HL-60/S4 treated with phorbol 12-myristate 13-acetate at 8.2 ng/mL for 4 days and 3 days (cell line): ENCODE data around the gene PTPN18.

Experiments
- in situ Hi-C: fragments of 300-500 bp; cut with MboI; formaldehyde crosslinking; loops from 2 replicates; pipeline ENCODE4 v1.15.0; 2022; ENCODE audit warnings: low sequenced_read_pairs

Gene PTPN18

GRCh38 chr2:130359466-130359865 lies 3.6 kb downstream of the PTPN18 start:
- in situ Hi-C loops: no loop called here

GRCh38 chr2:130363479-130363878 lies 7.6 kb downstream of the PTPN18 start:
- in situ Hi-C loops: no loop called here

GRCh38 chr2:130365075-130365474 lies 9.2 kb downstream of the PTPN18 start:
- in situ Hi-C loops: no loop called here

DNA sequence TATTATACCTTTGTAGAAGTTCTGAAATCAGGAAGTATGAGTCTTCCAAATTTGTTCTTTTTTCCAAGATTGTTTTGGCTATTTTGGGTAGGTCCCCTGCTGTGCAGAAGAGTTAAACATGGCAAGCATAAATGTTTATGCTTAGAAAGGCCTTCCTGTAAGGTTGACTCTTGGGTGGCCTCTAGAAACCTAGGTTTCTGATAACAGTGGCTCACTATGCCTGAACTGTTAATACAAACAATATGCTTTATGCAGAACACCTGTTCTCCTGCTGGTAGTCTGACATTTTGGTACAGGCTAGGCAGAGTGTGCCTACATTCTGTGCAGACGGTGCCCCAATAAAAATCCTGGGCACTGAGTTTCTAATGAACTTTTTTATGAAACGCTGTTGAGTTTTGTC lies 10.1 kb downstream of the PTPN18 start:
- in situ Hi-C loops: no loop called here

- in situ Hi-C loops: no loop called here
Observed at GRCh38 chr2:130366720-130367119, 10.9 kb downstream of the PTPN18 start.

DNA sequence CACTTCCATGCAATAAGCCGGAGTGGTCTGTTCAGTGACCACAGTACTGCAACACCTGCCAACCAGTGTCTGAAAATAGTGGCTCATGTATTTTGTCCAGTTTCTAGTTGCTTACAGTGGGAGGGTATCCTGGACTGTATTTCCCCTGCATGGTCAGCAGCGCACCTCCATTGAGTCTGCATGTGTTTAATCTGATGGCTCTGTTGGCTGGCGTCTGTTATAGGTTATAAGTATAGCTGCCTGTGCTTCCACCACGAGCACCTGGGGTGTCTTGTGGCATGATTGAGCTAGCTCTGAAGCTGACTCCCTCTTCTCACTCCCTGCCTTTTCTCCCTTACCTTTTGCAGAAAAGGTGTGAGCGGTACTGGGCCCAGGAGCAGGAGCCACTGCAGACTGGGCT lies 12.9 kb downstream of the PTPN18 start:
- in situ Hi-C loops: no loop called here

DNA sequence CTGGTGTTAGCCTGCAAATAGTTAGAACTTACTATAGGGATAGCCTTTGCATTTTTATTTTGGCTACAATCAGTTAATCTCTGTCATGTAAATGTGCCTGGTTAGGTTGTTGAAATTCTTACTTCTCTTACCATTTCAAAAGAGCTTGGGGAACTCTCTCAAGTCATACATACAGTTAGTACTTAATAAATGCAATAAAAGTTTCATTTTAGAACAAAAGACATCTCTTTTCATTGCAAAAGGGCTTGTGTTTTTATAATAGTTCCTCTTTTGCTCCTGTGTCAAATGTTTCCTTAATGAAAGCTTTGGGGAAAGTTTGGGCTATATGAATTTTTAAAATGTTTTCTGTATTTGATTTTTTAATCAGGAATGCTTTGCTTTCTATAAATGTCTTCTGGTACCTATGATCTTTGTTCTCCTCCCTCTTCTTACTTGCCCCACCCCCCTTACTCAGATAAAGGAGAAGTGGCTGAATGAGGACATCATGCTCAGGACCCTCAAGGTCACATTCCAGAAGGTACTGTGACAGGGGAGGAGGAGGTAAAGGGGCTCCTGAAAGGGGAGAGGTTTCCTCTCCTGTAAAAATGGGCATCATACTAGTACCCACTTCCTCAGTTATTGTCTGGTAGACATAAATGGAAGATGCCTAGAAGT lies 13.6 kb downstream of the PTPN18 start:
- in situ Hi-C loops: no loop called here

- in situ Hi-C loops: no loop called here
Observed at GRCh38 chr2:130369965-130370341, 14.1 kb downstream of the PTPN18 start.

GRCh38 chr2:130370490-130370889 lies 14.6 kb downstream of the PTPN18 start:
- in situ Hi-C loops: no loop called here

GRCh38 chr2:130371723-130372054 lies 15.8 kb downstream of the PTPN18 start:
- in situ Hi-C loops: no loop called here

DNA sequence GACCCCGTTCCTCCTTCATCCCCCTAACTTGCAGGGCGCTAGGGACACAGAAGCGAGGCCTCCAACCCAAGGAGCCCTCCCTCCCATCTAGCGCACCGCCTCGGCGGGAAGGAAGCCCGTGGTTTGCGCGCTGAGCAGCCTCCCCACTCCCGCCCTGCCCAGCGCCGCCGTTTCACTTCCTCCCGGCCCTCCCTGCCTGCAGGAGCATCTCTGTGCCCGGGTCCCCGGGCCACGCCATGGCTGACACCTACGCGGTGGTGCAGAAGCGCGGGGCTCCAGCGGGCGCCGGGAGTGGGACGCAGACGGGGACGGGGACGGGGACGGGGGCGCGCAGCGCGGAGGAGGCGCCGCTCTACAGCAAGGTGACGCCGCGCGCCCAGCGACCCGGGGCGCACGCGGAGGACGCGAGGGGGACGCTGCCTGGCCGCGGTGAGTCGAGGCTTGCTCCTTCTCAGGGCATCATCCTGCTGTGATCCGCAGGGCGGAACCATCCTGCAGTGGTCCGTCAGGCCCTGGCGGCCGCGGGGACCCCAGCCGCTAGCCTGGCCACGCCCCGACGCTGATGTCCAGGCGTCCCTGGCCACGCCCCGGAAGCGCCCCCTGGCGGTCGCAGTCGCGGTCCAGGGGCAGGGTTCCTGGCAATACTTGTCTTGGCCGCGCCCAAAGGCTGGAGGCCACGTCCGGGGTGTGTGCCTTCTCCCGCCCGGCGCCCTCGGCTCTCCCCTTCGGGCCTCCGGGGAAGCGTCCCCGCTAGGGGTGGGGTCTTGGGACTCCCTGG lies 16.4 kb downstream of the PTPN18 start:
- in situ Hi-C loops: no loop called here

GRCh38 chr2:130372833-130373807 lies 17.3 kb downstream of the PTPN18 start:
- in situ Hi-C loops: no loop called here

GRCh38 chr2:130373808-130374365 lies 18.0 kb downstream of the PTPN18 start:
- in situ Hi-C loops: no loop called here

GRCh38 chr2:130374587-130375290 lies 18.9 kb downstream of the PTPN18 start:
- in situ Hi-C loops: no loop called here

DNA sequence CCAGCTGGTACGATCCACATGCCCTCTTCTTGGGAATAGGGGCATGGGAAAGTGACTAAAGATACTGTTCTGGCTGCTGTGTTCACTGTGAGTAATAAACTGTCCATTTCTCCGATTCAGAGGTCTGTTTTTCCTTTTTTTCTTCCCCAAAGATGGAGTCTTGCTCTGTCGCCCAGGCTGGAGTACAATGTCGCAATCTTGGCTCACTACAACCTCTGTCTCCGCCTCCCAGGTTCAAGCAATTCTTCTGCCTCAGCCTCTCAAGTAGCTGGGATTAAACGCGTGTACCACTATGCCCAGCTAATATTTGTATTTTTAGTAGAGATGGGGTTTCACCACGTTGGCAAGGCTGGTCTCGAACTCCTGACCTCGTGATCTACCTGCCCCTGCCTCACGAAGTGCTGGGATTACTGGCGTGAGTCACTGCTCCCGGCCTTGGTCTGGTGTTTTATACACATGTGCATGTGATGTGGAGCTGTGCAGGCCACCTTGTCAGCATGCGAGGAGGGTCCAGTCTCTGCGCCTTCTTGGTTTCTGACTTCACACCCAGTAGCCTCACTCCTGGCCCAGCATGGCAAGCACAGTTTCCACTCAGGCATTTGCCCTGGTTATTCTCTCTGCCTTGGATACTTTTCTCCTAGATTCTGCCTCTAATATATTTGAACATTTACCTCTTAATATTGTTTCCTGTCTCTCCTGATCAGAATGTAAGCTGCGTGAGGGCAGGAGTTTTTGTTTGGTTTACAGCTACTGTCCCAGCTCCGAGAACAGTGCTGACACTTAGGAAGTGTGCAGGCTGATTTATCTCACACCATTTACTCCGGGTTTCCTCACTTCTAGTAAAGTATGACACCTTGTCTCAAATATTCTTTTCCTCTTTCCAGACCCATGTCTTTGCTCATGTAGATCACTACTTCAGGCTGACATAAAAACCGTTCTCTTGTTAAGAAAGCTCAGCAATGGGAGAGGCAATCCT lies 19.7 kb downstream of the PTPN18 start:
- in situ Hi-C loops: no loop called here

GRCh38 chr2:130376433-130377293 lies 20.8 kb downstream of the PTPN18 start:
- in situ Hi-C loops: no loop called here

DNA sequence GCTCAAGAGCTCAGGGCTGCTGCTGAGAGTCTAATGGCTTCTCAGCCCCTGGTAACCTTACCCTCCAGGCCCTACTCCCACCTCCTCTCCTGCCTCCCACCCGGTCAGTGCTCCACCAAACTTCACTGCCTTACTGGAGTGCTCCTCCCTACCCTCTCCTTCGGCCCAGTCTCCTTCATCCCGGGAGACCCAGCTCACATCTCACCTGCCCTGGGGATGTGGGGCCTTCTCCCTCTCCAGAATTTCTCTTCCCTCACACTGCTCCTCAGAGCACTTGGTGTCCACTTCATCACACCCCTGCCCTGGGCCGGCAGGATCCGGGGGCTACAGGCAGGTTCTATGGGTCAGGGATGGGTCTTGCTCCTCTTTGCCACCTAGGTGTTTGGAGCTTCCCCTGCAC lies 21.6 kb downstream of the PTPN18 start:
- in situ Hi-C loops: no loop called here

- in situ Hi-C loops: no loop called here
Observed at GRCh38 chr2:130378206-130378897, 22.5 kb downstream of the PTPN18 start.
